Gastrocnemius medialis (tissue), 4 donors: ENCODE results near the gene ADH1A.

Source experiments
- POLR2A ChIP-seq, 2 donors: fragments of 450-650 bp; IDR thresholded peaks; one replicate each; pipeline ENCODE4 v1.6.1; 2017; ENCODE audit warnings: antibody characterized with exemption in 2 of 2, mild to moderate bottlenecking in 2 of 2, moderate library complexity in 2 of 2
- TF ChIP-seq, protein P1 (sequence below), 5 experiments: fragments of 450-650 bp in 3 of 5; fragments of 200-600 bp in 2 of 5; sonication (generic) in 2 of 5; IDR thresholded peaks in 4 of 5; conservative IDR thresholded peaks in 1 of 5; 1 replicate in 4 of 5; 2 replicates in 1 of 5; pipeline ENCODE4 v1.5.1; 2016 to 2019; ENCODE audit warnings: antibody characterized with exemption in 5 of 5, mild to moderate bottlenecking in 3 of 5, moderate library complexity in 3 of 5

- TF ChIP-seq POLR2A (IDR thresholded peaks at IDR 0.05): no peak
- TF ChIP-seq, protein P1, sequence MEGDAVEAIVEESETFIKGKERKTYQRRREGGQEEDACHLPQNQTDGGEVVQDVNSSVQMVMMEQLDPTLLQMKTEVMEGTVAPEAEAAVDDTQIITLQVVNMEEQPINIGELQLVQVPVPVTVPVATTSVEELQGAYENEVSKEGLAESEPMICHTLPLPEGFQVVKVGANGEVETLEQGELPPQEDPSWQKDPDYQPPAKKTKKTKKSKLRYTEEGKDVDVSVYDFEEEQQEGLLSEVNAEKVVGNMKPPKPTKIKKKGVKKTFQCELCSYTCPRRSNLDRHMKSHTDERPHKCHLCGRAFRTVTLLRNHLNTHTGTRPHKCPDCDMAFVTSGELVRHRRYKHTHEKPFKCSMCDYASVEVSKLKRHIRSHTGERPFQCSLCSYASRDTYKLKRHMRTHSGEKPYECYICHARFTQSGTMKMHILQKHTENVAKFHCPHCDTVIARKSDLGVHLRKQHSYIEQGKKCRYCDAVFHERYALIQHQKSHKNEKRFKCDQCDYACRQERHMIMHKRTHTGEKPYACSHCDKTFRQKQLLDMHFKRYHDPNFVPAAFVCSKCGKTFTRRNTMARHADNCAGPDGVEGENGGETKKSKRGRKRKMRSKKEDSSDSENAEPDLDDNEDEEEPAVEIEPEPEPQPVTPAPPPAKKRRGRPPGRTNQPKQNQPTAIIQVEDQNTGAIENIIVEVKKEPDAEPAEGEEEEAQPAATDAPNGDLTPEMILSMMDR (IDR thresholded peaks at IDR 0.05 in 4 of 5, conservative IDR thresholded peaks at IDR 0.05 in 1 of 5): no peak
Measured at GRCh38 chr4:99235955-99236354, 54.8 kb downstream of the ADH1A start.
